GM19351 (cell line): Measurements from ENCODE around the gene HTT.
"Not testable (repeated sequence)": the region's sequence is repeated elsewhere in the genome, so short reads cannot be mapped to it uniquely, and the experiment has no call there.

Experiments
- ATAC-seq: cut with Tn5 transposase; IDR thresholded peaks from one replicate; pipeline ENCODE4 v1.9.1; 2021; ENCODE audit warnings: mild to moderate bottlenecking, moderate library complexity; ENCODE audit not compliant: unreplicated experiment

HTT gene

DNA sequence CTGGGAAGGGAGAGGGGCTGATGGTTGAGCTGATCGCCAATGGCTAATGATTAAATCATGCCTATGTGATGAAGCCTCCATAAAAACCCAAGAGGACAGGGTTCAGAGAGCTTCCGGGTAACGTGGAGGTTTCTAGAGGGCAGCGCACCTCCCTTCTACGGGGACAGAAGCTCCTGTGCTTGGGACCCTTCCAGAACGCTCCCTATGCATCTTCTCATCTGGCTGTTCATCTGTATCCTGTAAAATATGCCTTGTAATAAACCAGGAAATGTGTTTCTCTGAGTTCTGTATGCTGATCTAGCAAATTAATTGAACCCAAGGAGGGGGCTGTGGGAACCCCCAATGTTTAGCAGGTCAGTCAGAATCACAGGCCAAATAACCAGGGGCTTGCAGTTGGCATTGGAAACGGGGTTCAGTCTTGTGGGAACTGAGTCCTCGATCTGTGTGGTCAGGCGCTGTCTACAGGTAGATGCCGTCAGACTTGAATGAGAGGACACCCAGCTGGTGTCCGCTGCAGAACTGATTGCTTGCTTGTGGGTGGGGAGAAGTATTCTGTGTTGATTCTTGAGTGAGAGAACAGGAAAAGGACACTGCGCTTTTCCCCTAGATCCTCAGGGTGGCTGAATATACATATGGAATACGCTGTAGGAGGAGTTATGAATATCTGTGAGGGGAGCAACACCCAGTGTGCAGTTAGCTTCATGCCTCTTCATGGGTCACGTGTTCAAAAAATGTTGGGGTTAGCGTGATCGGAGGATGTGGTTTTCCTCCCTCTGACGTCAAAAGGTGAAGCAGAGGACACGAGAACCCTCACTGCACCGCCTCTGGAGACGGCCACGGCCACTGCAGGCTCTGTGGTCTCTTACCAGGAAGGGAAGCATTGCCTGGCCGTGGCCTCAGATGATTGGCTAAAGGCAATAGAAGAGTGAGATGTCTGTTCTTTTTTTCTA is 29.3 kb upstream of the HTT start:
- no peak for ATAC-seq

GRCh38 chr4:3046162-3046561 is 28.3 kb upstream of the HTT start:
- peak; percentile 29 for ATAC-seq

- ATAC-seq = no peak
Measured at GRCh38 chr4:3046623-3047022, 27.9 kb upstream of the HTT start.

- ATAC-seq = peak; percentile 88
Measured at GRCh38 chr4:3047464-3048286, 26.8 kb upstream of the HTT start.

DNA sequence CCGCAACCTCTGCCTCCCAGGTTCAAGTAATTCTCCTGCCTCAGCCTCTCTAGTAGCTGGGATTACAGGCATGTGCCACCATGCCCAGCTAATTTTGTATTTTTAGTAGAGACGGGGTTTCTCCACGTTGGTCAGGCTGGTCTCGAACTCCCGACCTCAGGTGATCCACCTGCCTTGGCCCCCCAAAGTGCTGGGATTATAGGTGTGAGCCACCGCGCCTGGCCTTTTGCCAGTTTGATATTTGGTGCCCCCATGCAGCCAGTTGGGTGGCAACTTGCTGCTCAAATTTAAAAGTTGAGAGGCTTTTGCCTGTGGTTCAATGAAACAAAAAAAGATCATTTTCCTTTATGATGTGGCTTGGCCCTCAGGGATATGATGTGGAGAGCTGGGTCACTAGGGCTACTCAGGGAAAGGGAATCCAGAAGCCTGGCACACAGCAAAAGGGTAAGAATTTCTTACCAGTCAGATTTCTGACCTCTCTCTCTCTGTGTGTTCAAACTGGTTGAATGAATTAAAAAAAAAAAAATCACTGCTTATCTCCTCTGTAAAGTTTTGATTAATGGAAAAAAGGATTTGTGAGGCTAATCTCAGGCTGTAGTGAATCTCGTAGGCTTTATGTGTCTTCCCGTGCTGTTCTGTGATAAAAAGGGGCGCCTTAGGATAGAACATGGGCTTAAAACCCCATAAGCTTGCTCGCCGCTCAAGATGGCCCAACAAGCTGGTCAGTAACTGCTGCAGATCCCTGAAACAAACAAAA is 23.2 kb upstream of the HTT start:
- ATAC-seq = not testable (repeated sequence)

DNA sequence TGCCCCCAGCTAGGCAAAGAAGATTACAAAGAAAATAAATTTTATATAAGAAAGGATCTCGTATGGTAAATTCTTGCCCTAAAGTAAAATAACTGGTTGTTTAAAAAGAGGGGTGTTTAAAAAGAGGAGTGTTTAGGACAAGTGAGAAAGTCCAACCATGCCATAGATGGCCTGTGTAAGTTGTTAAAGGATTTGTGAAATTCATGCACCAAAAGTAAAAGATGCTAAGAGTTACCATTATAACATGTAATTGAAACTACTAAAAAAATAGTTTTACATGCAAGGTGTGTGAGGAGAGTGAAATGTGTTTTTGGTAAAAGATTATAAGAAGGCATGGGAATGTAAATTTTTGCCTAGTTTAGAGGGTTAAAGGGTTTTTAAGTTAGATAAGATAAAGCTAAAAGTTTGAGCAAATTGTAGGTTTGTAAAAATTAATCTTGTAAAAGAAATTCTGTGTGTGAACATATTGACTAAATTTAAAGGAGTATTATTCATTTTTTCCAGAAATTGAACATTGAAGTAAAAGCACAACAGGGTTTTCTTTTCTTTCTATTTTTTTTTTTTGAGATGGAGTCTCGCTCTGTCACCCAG is 20.2 kb upstream of the HTT start:
- no peak for ATAC-seq

GRCh38 chr4:3059943-3060342 is 14.5 kb upstream of the HTT start:
- ATAC-seq = no peak

GRCh38 chr4:3060946-3061345 is 13.5 kb upstream of the HTT start:
- no peak for ATAC-seq

DNA sequence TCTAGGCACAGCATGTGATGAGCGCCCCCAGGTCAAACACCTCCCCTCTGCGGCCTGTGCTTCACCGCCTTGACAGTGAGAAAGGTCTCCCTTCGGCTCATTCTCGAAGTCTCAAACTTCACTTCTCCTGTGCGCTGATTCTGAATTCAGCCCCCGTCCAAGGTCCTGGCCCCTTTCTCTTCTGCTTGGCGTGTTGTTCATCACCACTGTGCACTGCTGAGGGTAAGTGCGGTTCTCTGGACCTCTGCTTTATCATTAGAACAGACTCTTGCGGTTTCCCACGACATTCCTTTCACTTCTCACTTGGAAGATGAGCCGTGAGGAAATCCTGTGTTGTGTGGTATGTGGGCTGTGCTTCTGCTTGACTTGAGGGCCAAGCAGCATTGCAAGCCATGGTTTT is 12.0 kb upstream of the HTT start:
- ATAC-seq = no peak

GRCh38 chr4:3065551-3065950 is 8.9 kb upstream of the HTT start:
- no peak for ATAC-seq

- no peak for ATAC-seq
Measured at GRCh38 chr4:3066836-3067400, 7.6 kb upstream of the HTT start.

- ATAC-seq = no peak
Measured at GRCh38 chr4:3067473-3068001, 6.9 kb upstream of the HTT start.

- ATAC-seq = no peak
Measured at GRCh38 chr4:3069661-3070199, 4.8 kb upstream of the HTT start.

- ATAC-seq = no peak
Measured at GRCh38 chr4:3070709-3071500, 3.6 kb upstream of the HTT start.

GRCh38 chr4:3071811-3072210 is 2.7 kb upstream of the HTT start:
- no peak for ATAC-seq

DNA sequence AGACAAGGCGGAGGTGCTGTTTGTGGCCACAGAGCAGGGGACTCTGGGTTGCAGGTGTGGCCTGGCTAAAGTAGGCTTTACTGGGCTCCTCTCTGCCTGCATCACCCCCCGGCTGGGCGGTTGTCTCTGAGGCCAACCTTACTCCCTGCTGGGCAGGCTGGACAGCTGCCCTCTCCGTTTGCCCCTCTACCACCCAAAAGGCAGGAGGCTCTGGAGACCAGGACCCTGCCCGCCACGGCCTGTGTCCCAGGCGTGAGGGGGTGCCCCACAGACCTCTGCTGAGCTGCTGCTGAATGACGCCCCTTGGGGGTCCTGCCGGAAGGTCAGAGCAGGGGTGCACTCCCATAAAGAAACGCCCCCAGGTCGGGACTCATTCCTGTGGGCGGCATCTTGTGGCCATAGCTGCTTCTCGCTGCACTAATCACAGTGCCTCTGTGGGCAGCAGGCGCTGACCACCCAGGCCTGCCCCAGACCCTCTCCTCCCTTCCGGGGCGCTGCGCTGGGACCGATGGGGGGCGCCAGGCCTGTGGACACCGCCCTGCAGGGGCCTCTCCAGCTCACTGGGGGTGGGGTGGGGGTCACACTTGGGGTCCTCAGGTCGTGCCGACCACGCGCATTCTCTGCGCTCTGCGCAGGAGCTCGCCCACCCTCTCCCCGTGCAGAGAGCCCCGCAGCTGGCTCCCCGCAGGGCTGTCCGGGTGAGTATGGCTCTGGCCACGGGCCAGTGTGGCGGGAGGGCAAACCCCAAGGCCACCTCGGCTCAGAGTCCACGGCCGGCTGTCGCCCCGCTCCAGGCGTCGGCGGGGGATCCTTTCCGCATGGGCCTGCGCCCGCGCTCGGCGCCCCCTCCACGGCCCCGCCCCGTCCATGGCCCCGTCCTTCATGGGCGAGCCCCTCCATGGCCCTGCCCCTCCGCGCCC is 1.1 kb upstream of the HTT start:
- ATAC-seq = peak; percentile 19

- no peak for ATAC-seq
Measured at GRCh38 chr4:3074846-3075651, 568 bp downstream of the HTT start.
